HEK293 (cell line): ENCODE data around the gene KCNJ6.

Source experiments
- CTCF ChIA-PET: fragments of 350-600 bp; formaldehyde crosslinking; extraction: SDS; loops from one replicate; lab custom pipeline; 2021; ENCODE audit warnings: antibody characterized with exemption; lab: Yijun Ruan, JAX
- POLR2A ChIA-PET: fragments of 300-600 bp; formaldehyde crosslinking; extraction: SDS; loops from one replicate; lab custom pipeline; 2020; ENCODE audit warnings: antibody characterized with exemption, inconsistent platforms; lab: Yijun Ruan, JAX
- H3K27ac ChIP-seq: fragments of 200-500 bp; sonication (Bioruptor generic); 2 replicates; pipeline ENCODE4 v1.5.1; 2014; ENCODE audit warnings: low read depth, low read length, control low read depth, inconsistent platforms; ENCODE audit errors: extremely low read depth
- H3K36me3 ChIP-seq, 2 experiments: fragments of 200-500 bp in 1 of 2; sonication (Bioruptor generic) in 1 of 2; 1 replicate in 1 of 2; 2 replicates in 1 of 2; pipeline ENCODE4 v1.5.1; 2014 to 2017; ENCODE audit warnings: inconsistent platforms in 2 of 2, low read length in 2 of 2; ENCODE audit not compliant: control insufficient read depth in 2 of 2, insufficient read depth in 1 of 2
- H3K4me1 ChIP-seq: fragments of 200-500 bp; sonication (Bioruptor generic); 2 replicates; pipeline ENCODE4 v1.5.1; 2014; ENCODE audit warnings: mild to moderate bottlenecking, low read length, inconsistent platforms; ENCODE audit not compliant: control insufficient read depth, insufficient read depth
- H3K4me3 ChIP-seq: 2 replicates; pipeline ENCODE4 v1.5.1; 2011; ENCODE audit warnings: low read depth, mild to moderate bottlenecking, control low read depth, low read length, moderate library complexity
- H3K9me3 ChIP-seq: fragments of 200-500 bp; sonication (Bioruptor generic); 2 replicates; pipeline ENCODE4 v1.5.1; 2014; ENCODE audit warnings: low read depth, low read length, inconsistent platforms; ENCODE audit not compliant: control insufficient read depth, insufficient read depth
- ZBTB17 ChIP-seq: fragments of 450-650 bp; formaldehyde crosslinking; IDR thresholded peaks from 2 replicates; pipeline ENCODE4 v1.5.1; 2016; ENCODE audit warnings: missing biosample characterization, missing genetic modification characterization
- ZFHX2 ChIP-seq: fragments of 450-650 bp; formaldehyde crosslinking; conservative IDR thresholded peaks from 2 replicates; pipeline ENCODE4 v1.5.1; 2016; ENCODE audit warnings: missing biosample characterization, missing genetic modification characterization
- ZFP69B ChIP-seq: fragments of 450-650 bp; formaldehyde crosslinking; IDR thresholded peaks from 2 replicates; pipeline ENCODE4 v1.5.1; 2016; ENCODE audit warnings: missing biosample characterization, missing genetic modification characterization
- ZIC2 ChIP-seq: fragments of 450-650 bp; formaldehyde crosslinking; IDR thresholded peaks from 2 replicates; pipeline ENCODE4 v1.5.1; 2016; ENCODE audit warnings: missing biosample characterization, missing genetic modification characterization
- ZNF140 ChIP-seq: fragments of 450-650 bp; formaldehyde crosslinking; IDR thresholded peaks from 2 replicates; pipeline ENCODE4 v1.5.1; 2016; ENCODE audit warnings: missing biosample characterization, missing genetic modification characterization
- ZNF175 ChIP-seq: fragments of 450-650 bp; formaldehyde crosslinking; IDR thresholded peaks from 2 replicates; pipeline ENCODE4 v1.5.1; 2016; ENCODE audit warnings: missing biosample characterization, missing genetic modification characterization
- ZNF521 ChIP-seq: fragments of 450-650 bp; formaldehyde crosslinking; IDR thresholded peaks from 2 replicates; pipeline ENCODE4 v1.5.1; 2017; ENCODE audit warnings: missing biosample characterization, mild to moderate bottlenecking, missing genetic modification characterization
- ZNF677 ChIP-seq: fragments of 450-650 bp; IDR thresholded peaks from 2 replicates; pipeline ENCODE4 v1.5.0; 2018; ENCODE audit warnings: missing biosample characterization, mild to moderate bottlenecking, missing genetic modification characterization, moderate library complexity
- ZNF707 ChIP-seq: fragments of 450-650 bp; formaldehyde crosslinking; IDR thresholded peaks from 2 replicates; pipeline ENCODE4 v1.5.1; 2016; ENCODE audit warnings: missing biosample characterization, missing genetic modification characterization
- ZNF76 ChIP-seq: fragments of 450-650 bp; formaldehyde crosslinking; IDR thresholded peaks from 2 replicates; pipeline ENCODE4; 2016; ENCODE audit warnings: low read depth, missing biosample characterization, missing genetic modification characterization, borderline replicate concordance
- TF ChIP-seq, protein P1 (sequence below): fragments of 450-650 bp; formaldehyde crosslinking; IDR thresholded peaks from 2 replicates; pipeline ENCODE4 v1.5.1; 2016; ENCODE audit warnings: missing biosample characterization, missing genetic modification characterization
- TF ChIP-seq, protein P2 (sequence below): fragments of 450-650 bp; formaldehyde crosslinking; IDR thresholded peaks from 2 replicates; pipeline ENCODE4 v1.5.0; 2017; ENCODE audit warnings: missing biosample characterization, missing genetic modification characterization, borderline replicate concordance
- TF ChIP-seq, protein P3 (sequence below): fragments of 450-650 bp; formaldehyde crosslinking; IDR thresholded peaks from 2 replicates; pipeline ENCODE4 v1.5.1; 2016; ENCODE audit warnings: missing biosample characterization, missing genetic modification characterization, low read depth
- TF ChIP-seq, protein P4 (sequence below): fragments of 450-650 bp; formaldehyde crosslinking; IDR thresholded peaks from 2 replicates; pipeline ENCODE4 v1.5.1; 2017; ENCODE audit warnings: missing biosample characterization, missing genetic modification characterization

The KCNJ6 gene

DNA sequence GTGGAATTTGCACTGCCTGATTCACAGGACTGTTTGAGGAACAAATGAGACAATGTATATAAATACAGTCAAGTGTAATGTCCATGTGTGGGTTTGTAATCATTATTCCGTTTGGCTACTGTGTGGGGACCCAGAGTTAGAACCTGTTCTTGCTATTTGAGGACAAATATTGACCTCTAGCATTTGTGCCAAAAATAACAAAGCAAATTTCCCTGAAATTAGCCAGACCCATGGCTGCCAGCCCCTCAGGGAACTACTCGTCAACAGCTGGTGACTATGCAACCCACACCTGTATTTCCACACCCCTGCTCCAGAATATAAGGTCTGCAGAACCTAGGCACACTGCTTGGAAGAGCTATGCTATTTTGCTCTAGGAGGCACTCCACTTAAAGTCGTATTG lies 70.7 kb downstream of the KCNJ6 start (continued):
- no peak for TF ChIP-seq ZBTB17
- no peak for TF ChIP-seq ZNF677 (tag by site-specific recombination)
- TF ChIP-seq, protein P1, sequence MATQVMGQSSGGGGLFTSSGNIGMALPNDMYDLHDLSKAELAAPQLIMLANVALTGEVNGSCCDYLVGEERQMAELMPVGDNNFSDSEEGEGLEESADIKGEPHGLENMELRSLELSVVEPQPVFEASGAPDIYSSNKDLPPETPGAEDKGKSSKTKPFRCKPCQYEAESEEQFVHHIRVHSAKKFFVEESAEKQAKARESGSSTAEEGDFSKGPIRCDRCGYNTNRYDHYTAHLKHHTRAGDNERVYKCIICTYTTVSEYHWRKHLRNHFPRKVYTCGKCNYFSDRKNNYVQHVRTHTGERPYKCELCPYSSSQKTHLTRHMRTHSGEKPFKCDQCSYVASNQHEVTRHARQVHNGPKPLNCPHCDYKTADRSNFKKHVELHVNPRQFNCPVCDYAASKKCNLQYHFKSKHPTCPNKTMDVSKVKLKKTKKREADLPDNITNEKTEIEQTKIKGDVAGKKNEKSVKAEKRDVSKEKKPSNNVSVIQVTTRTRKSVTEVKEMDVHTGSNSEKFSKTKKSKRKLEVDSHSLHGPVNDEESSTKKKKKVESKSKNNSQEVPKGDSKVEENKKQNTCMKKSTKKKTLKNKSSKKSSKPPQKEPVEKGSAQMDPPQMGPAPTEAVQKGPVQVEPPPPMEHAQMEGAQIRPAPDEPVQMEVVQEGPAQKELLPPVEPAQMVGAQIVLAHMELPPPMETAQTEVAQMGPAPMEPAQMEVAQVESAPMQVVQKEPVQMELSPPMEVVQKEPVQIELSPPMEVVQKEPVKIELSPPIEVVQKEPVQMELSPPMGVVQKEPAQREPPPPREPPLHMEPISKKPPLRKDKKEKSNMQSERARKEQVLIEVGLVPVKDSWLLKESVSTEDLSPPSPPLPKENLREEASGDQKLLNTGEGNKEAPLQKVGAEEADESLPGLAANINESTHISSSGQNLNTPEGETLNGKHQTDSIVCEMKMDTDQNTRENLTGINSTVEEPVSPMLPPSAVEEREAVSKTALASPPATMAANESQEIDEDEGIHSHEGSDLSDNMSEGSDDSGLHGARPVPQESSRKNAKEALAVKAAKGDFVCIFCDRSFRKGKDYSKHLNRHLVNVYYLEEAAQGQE, result no peak
- TF ChIP-seq ZNF521 (tag by site-specific recombination), result no peak
- TF ChIP-seq, protein P2, sequence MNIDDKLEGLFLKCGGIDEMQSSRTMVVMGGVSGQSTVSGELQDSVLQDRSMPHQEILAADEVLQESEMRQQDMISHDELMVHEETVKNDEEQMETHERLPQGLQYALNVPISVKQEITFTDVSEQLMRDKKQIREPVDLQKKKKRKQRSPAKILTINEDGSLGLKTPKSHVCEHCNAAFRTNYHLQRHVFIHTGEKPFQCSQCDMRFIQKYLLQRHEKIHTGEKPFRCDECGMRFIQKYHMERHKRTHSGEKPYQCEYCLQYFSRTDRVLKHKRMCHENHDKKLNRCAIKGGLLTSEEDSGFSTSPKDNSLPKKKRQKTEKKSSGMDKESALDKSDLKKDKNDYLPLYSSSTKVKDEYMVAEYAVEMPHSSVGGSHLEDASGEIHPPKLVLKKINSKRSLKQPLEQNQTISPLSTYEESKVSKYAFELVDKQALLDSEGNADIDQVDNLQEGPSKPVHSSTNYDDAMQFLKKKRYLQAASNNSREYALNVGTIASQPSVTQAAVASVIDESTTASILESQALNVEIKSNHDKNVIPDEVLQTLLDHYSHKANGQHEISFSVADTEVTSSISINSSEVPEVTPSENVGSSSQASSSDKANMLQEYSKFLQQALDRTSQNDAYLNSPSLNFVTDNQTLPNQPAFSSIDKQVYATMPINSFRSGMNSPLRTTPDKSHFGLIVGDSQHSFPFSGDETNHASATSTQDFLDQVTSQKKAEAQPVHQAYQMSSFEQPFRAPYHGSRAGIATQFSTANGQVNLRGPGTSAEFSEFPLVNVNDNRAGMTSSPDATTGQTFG, result no peak

DNA sequence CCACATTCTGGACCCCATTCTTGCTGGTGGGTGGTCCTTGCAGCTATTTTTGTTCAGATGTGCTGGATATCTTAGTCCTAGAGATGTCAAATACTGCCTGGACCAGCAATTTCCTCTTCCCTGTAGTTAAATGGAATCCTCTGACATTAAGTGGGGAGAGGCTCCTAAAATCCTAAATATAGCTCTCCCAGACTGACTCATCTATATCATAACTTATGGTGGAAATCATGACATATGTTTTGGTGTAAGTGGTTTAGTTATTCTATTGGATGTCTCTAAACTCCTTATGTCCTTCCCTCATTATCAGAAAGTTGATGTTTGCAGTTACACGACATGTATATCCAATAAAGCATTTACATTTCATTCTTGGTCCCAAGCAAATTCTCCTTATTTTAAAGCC lies 73.1 kb downstream of the KCNJ6 start:
- Histone ChIP-seq H3K36me3 (no peaks in the 10 kb centered on the region), H3K9me3 (no peaks in the 10 kb centered on the region), H3K4me3 (no peak overlapping the region), H3K4me1 (no peaks in the 10 kb centered on the region), H3K27ac (no peak overlapping the region)
- CTCF ChIA-PET, result interaction anchor here (0.6 to 0.7 kb wide), 3 partner anchors 12 to 84 kb away, joined by 3 to 6 read pairs (median 3); no protein-coding TSS in a partner anchor
- POLR2A ChIA-PET, result no interaction called here
- TF ChIP-seq ZFP69B (tag by site-specific recombination) (no peak), ZNF76 (tag by site-specific recombination) (no peak), ZNF707 (tag by site-specific recombination) (no peak), ZNF175 (tag by site-specific recombination) (no peak), ZIC2 (no peak), ZFHX2 (tag by site-specific recombination) (no peak), ZNF140 (tag by site-specific recombination) (no peak)
- TF ChIP-seq, protein P3, sequence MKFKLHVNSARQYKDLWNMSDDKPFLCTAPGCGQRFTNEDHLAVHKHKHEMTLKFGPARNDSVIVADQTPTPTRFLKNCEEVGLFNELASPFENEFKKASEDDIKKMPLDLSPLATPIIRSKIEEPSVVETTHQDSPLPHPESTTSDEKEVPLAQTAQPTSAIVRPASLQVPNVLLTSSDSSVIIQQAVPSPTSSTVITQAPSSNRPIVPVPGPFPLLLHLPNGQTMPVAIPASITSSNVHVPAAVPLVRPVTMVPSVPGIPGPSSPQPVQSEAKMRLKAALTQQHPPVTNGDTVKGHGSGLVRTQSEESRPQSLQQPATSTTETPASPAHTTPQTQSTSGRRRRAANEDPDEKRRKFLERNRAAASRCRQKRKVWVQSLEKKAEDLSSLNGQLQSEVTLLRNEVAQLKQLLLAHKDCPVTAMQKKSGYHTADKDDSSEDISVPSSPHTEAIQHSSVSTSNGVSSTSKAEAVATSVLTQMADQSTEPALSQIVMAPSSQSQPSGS (tag by site-specific recombination), result no peak

DNA sequence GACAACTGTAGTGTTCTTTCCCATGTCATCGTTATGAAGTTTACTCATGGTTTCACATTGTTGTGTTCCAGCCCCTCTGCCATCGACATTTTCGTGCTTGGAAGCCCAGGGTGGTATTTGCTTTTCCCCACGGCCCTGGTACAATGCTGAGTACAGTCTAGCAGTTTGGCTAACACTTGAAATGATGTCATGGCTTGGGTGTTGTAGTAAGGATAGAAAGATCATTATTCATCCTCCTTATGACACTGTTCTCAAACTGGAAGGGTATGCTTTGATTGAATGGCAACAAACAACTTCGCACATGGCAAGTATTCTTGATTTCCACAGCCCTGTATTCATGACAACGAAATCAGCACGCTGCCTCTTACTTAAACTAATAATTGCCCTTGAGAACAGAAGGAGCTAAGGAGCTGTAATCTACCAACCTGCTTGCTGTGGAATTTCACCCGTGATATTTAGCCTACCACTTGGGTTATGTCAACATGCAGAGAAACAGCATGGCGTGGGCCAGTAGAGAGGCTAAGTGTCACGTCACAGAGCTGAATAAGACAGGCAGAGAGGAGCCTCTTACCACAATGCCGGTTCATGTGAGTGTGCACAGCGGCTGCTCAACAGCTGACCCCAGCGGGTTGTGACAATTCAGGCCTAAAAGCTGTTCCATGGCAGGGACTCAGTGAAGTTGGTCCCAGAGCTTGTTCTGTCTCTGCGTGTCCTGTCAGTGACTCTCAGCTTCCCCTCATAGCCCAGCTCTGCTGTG lies 73.9 kb downstream of the KCNJ6 start:
- Histone ChIP-seq H3K9me3 (no peaks in the 10 kb centered on the region), H3K4me1 (no peaks in the 10 kb centered on the region), H3K4me3 (no peak overlapping the region), H3K36me3 (no peaks in the 10 kb centered on the region), H3K27ac (no peak overlapping the region)
- CTCF ChIA-PET, result interaction anchor here (0.7 kb wide), 1 partner anchor 11 kb away, joined by 6 read pairs; no protein-coding TSS in a partner anchor
- TF ChIP-seq, protein P3 (tag by site-specific recombination), result peak; percentile 14; the same call in 1 of the 2 replicates
- TF ChIP-seq, protein P4, sequence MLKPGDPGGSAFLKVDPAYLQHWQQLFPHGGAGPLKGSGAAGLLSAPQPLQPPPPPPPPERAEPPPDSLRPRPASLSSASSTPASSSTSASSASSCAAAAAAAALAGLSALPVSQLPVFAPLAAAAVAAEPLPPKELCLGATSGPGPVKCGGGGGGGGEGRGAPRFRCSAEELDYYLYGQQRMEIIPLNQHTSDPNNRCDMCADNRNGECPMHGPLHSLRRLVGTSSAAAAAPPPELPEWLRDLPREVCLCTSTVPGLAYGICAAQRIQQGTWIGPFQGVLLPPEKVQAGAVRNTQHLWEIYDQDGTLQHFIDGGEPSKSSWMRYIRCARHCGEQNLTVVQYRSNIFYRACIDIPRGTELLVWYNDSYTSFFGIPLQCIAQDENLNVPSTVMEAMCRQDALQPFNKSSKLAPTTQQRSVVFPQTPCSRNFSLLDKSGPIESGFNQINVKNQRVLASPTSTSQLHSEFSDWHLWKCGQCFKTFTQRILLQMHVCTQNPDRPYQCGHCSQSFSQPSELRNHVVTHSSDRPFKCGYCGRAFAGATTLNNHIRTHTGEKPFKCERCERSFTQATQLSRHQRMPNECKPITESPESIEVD, result no peak
- POLR2A ChIA-PET, result no interaction called here
